ENCODE data around the gene NCOA5. TPM values are rescaled to one million over a fixed set of nuclear protein-coding genes. Genes with fewer than 3 reads are reported as not detected.

Gene NCOA5
- total and polyA plus RNA-seq, 7 donors = 8.8 to 17.3 (median 11.4) TPM

DNA sequence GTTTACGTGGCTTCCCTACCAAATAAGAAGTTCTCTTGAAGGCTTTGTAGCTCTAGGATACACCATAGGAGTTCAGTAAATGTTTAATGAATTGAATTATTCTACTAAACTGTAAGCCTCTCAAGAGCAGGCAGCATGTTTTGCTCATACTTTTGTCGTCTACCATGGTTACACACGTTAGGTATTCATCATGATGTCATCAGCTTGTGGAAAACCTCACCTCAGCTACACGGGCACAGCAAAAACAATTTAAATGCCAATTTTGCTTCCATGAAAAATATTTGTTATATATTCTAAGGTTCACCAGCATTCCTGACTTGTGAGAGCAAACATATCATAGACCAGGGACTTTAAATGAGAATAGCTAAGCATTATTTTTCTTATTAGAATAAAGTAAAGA lies 16.7 kb downstream of the NCOA5 start:
- no peak for ATAC-seq
- no peak overlapping the region for H3K4me3 ChIP-seq
- TF ChIP-seq, protein P1, sequence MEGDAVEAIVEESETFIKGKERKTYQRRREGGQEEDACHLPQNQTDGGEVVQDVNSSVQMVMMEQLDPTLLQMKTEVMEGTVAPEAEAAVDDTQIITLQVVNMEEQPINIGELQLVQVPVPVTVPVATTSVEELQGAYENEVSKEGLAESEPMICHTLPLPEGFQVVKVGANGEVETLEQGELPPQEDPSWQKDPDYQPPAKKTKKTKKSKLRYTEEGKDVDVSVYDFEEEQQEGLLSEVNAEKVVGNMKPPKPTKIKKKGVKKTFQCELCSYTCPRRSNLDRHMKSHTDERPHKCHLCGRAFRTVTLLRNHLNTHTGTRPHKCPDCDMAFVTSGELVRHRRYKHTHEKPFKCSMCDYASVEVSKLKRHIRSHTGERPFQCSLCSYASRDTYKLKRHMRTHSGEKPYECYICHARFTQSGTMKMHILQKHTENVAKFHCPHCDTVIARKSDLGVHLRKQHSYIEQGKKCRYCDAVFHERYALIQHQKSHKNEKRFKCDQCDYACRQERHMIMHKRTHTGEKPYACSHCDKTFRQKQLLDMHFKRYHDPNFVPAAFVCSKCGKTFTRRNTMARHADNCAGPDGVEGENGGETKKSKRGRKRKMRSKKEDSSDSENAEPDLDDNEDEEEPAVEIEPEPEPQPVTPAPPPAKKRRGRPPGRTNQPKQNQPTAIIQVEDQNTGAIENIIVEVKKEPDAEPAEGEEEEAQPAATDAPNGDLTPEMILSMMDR (IDR thresholded peaks at IDR 0.05) = no peak
- H3K27ac ChIP-seq = peak overlapping the region; percentile 44
- peaks cover 39% of the 10 kb centered on the region for H3K4me1 ChIP-seq
- no peaks in the 10 kb centered on the region for H3K27me3 ChIP-seq (ENCODE audit: insufficient read depth in 3 of 3, low read length in 2 of 3)
- peaks cover 9 to 54% of the 10 kb centered on the region in 2 donors for H3K36me3 ChIP-seq (ENCODE audit: insufficient read depth in 1 of 2, low read depth in 1 of 2)
- DNase-seq = no peak
- no peaks in the 10 kb centered on the region for H3K9me3 ChIP-seq
- 74 to 86% (median 77%) methylated on average over 4 of the region's 4 CpGs for WGBS, 3 donors
- intact Hi-C loops (cut with DNase I) = no loop called here

- intact Hi-C loops (cut with DNase I) = no loop called here
- no peak overlapping the region for H3K27ac ChIP-seq
- 90 to 92% (median 92%) methylated on average over 3 of the region's 3 CpGs for WGBS, 3 donors
- peaks cover 34% of the 10 kb centered on the region for H3K4me1 ChIP-seq
- H3K9me3 ChIP-seq = no peaks in the 10 kb centered on the region
- DNase-seq = no peak
- H3K27me3 ChIP-seq (ENCODE audit: insufficient read depth in 3 of 3, low read length in 2 of 3) = no peaks in the 10 kb centered on the region
- H3K36me3 ChIP-seq (ENCODE audit: insufficient read depth in 1 of 2, low read depth in 1 of 2) = peaks cover 11 to 55% of the 10 kb centered on the region in 2 donors
- ATAC-seq = no peak
- TF ChIP-seq, protein P1 (IDR thresholded peaks at IDR 0.05) = no peak
- H3K4me3 ChIP-seq = no peak overlapping the region
These were observed 18.2 kb downstream of the NCOA5 start for GRCh38 chr20:46071573-46071972.

DNA sequence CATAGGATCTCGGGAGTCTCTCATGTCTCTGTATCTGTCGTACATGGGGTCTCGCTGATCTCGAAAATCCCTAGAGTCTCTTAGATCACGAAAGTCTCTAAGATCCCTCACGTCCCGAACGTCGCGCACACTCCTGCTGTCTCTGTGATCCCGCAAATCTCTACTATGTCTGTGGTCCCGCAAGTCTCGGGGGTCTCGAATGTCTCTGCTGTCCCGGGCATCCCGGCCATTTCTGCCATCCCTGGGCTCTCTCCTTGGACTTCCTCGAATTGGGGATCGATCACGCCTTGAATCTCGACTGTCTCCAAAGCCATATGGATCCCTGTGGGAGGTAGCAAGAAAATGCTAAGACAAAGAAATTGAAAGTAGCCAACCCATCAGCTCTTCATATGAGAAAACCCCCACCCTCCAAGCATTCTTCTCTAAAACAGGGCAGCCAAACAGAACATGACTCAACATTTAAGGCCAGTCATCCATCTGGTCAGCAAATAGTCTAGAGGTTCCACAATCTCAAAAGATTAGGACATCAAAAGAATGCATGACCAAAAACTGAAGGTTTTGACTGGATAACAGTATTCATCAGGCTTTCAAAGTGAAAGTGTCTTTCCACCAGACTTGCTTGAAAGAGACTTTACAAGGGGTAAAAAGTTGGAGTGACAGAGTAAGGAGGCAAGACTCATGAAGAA lies 19.4 kb downstream of the NCOA5 start:
- TF ChIP-seq, protein P1 (IDR thresholded peaks at IDR 0.05) = no peak
- WGBS, 3 donors = 93 to 94% (median 94%) methylated on average over 20 of the region's 20 CpGs
- H3K36me3 ChIP-seq (ENCODE audit: insufficient read depth in 1 of 2, low read depth in 1 of 2) = peaks cover 20 to 63% of the 10 kb centered on the region in 2 donors
- H3K27ac ChIP-seq = no peak overlapping the region
- H3K27me3 ChIP-seq (ENCODE audit: insufficient read depth in 3 of 3, low read length in 2 of 3) = no peaks in the 10 kb centered on the region
- no peak for DNase-seq
- no peak overlapping the region for H3K4me3 ChIP-seq
- intact Hi-C loops (cut with DNase I) = no loop called here
- ATAC-seq = no peak
- peaks cover 26% of the 10 kb centered on the region for H3K4me1 ChIP-seq
- H3K9me3 ChIP-seq = no peaks in the 10 kb centered on the region

DNA sequence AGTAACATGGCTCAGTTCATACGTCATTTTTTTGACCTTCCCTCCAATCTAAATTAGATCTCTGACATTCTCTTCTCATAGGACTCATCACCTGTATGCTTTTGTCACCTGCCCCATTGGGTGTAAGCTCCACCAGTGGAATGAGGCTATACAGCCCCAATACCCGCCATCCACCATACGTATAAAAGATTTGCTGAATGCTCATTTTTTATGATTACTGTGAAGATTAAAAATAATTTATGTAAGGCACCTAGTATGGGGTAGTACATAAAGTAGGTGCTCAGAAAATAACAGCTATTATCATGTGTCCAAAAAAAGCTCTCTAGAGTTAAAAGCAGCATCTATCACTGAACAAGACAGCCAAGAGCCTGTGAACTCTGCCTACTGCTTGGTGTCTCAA lies 24.1 kb downstream of the NCOA5 start:
- ATAC-seq (no peak), DNase-seq (no peak)
- H3K27ac ChIP-seq = no peak overlapping the region
- TF ChIP-seq, protein P1 (IDR thresholded peaks at IDR 0.05) = no peak
- 95 to 99% (median 99%) methylated on average over 3 of the region's 3 CpGs for WGBS, 3 donors
- no peaks in the 10 kb centered on the region for H3K9me3 ChIP-seq
- peaks cover 29 to 97% of the 10 kb centered on the region in 2 donors for H3K36me3 ChIP-seq (ENCODE audit: insufficient read depth in 1 of 2, low read depth in 1 of 2)
- no peaks in the 10 kb centered on the region for H3K27me3 ChIP-seq (ENCODE audit: insufficient read depth in 3 of 3, low read length in 2 of 3)
- no peaks in the 10 kb centered on the region for H3K4me1 ChIP-seq
- intact Hi-C loops (cut with DNase I) = no loop called here
- H3K4me3 ChIP-seq = no peak overlapping the region

- H3K27me3 ChIP-seq (ENCODE audit: insufficient read depth in 3 of 3, low read length in 2 of 3) = no peaks in the 10 kb centered on the region
- intact Hi-C loops (cut with DNase I) = no loop called here
- peaks cover 29 to 99% of the 10 kb centered on the region in 2 donors for H3K36me3 ChIP-seq (ENCODE audit: insufficient read depth in 1 of 2, low read depth in 1 of 2)
- no peaks in the 10 kb centered on the region for H3K9me3 ChIP-seq
- H3K27ac ChIP-seq = no peak overlapping the region
- no peak overlapping the region for H3K4me3 ChIP-seq
- TF ChIP-seq, protein P1 (IDR thresholded peaks at IDR 0.05) = no peak
- H3K4me1 ChIP-seq = no peaks in the 10 kb centered on the region
- no peak for ATAC-seq
- 95 to 96% (median 95%) methylated on average over 9 of the region's 9 CpGs for WGBS, 3 donors
- DNase-seq = no peak
These were observed 24.8 kb downstream of the NCOA5 start for GRCh38 chr20:46065006-46065405.
